PC-3 (cell line): ENCODE results near the gene PKNOX2. TPM values are rescaled to one million over a fixed set of nuclear protein-coding genes. Genes with fewer than 3 reads are reported as not detected.

Experiments used
- ATAC-seq: fragments of 200-7000 bp; cut with Tn5 transposase; 2 replicates; pipeline ENCODE4 v1.9.1; 2020; ENCODE audit warnings: mild to moderate bottlenecking, moderate library complexity
- BruUV-seq: library from RNA; stranded (reverse); fragments of 400-500 nt; replicated peaks from 2 replicates; lab custom pipeline; 2021; lab: Mats Ljungman, UMichigan
- CTCF ChIA-PET: fragments of 300-600 bp; sonication (Branson Sonifier 250); formaldehyde crosslinking; loops from one replicate; lab custom pipeline; 2022; ENCODE audit warnings: antibody characterized with exemption; lab: Charles Lee
- POLR2A ChIA-PET: fragments of 300-600 bp; sonication (Branson Sonifier 250); formaldehyde crosslinking; loops from one replicate; lab custom pipeline; 2022; ENCODE audit warnings: antibody characterized with exemption; ENCODE audit not compliant: unreplicated experiment; lab: Charles Lee
- DNase-seq: peaks from one replicate; pipeline ENCODE4 v3.0.0-alpha.2; 2015
- H2AFZ ChIP-seq: fragments of 300-600 bp; sonication (generic); 2 replicates; pipeline ENCODE4 v1.6.0; 2016; ENCODE audit warnings: antibody characterized with exemption, low read length
- H3F3A ChIP-seq: fragments of 300-600 bp; sonication (generic); one replicate; pipeline ENCODE4 v1.6.0; 2017; ENCODE audit warnings: antibody characterized with exemption, low read length, control low read depth, mild to moderate bottlenecking; ENCODE audit not compliant: unreplicated experiment
- H3K27ac ChIP-seq: fragments of 300-600 bp; sonication (generic); 2 replicates; pipeline ENCODE4 v1.5.1; 2016; ENCODE audit warnings: mild to moderate bottlenecking, low read length
- H3K27me3 ChIP-seq: fragments of 300-600 bp; sonication (generic); 2 replicates; pipeline ENCODE4 v1.6.1; 2016; ENCODE audit warnings: low read length, mixed read lengths
- H3K36me3 ChIP-seq: fragments of 300-600 bp; sonication (generic); 2 replicates; pipeline ENCODE4 v1.6.1; 2016; ENCODE audit warnings: low read depth, mixed run types, low read length, mixed read lengths
- H3K4me1 ChIP-seq: fragments of 300-600 bp; sonication (generic); 2 replicates; pipeline ENCODE4 v1.5.1; 2016; ENCODE audit warnings: low read length; ENCODE audit not compliant: insufficient read depth
- H3K4me2 ChIP-seq: fragments of 300-600 bp; sonication (generic); 2 replicates; pipeline ENCODE4 v1.6.0; 2016; ENCODE audit warnings: low read length
- H3K4me3 ChIP-seq: fragments of 300-600 bp; sonication (generic); 2 replicates; pipeline ENCODE4 v1.5.1; 2016; ENCODE audit warnings: mild to moderate bottlenecking, low read length, mixed read lengths
- H3K79me2 ChIP-seq: fragments of 300-600 bp; sonication (generic); 2 replicates; pipeline ENCODE4 v1.6.1; 2017; ENCODE audit warnings: low read length, mixed read lengths
- H3K9ac ChIP-seq: fragments of 300-600 bp; sonication (generic); 2 replicates; pipeline ENCODE4 v1.6.0; 2016; ENCODE audit warnings: mild to moderate bottlenecking, low read length
- H3K9me2 ChIP-seq: fragments of 300-600 bp; sonication (generic); replicated peaks from 2 replicates; pipeline ENCODE4 v1.6.1; 2016; ENCODE audit warnings: mixed run types, low read length, mixed read lengths
- H3K9me3 ChIP-seq: fragments of 300-600 bp; sonication (generic); 2 replicates; pipeline ENCODE4 v1.6.1; 2016; ENCODE audit warnings: low read length, mixed read lengths
- H4K20me1 ChIP-seq: fragments of 300-600 bp; sonication (generic); 2 replicates; pipeline ENCODE4 v1.6.1; 2016; ENCODE audit warnings: low read length, mixed read lengths
- EZH2 ChIP-seq: fragments of 300-600 bp; sonication (generic); IDR thresholded peaks from one replicate; pipeline ENCODE4 v1.6.1; 2017; ENCODE audit warnings: antibody characterized with exemption, mild to moderate bottlenecking, low read length; ENCODE audit not compliant: unreplicated experiment
- EZH2phosphoT487 ChIP-seq: fragments of 300-600 bp; sonication (generic); IDR thresholded peaks from 2 replicates; pipeline ENCODE4 v1.6.1; 2018; ENCODE audit warnings: mild to moderate bottlenecking, antibody characterized with exemption, low read length, borderline replicate concordance
- intact Hi-C: fragments of 100-400 bp; cut with micrococcal nuclease; formaldehyde crosslinking; loops from 2 replicates; pipeline ENCODE4 v1.9.0; 2023
- total RNA-seq: library from RNA; depleted of rRNA; stranded (reverse); fragments of >200 nt; gene quantifications from 2 replicates; pipeline ENCODE4 v1.2.3, GENCODE V29; 2014
- TF ChIP-seq, protein P1 (sequence below): fragments of 300-600 bp; sonication (generic); conservative IDR thresholded peaks from 2 replicates; pipeline ENCODE4 v1.5.1; 2017; ENCODE audit warnings: antibody characterized with exemption, low read depth, mild to moderate bottlenecking, low read length

The PKNOX2 gene
- total RNA-seq, 1 experiment from 2014 or later = not detected

DNA sequence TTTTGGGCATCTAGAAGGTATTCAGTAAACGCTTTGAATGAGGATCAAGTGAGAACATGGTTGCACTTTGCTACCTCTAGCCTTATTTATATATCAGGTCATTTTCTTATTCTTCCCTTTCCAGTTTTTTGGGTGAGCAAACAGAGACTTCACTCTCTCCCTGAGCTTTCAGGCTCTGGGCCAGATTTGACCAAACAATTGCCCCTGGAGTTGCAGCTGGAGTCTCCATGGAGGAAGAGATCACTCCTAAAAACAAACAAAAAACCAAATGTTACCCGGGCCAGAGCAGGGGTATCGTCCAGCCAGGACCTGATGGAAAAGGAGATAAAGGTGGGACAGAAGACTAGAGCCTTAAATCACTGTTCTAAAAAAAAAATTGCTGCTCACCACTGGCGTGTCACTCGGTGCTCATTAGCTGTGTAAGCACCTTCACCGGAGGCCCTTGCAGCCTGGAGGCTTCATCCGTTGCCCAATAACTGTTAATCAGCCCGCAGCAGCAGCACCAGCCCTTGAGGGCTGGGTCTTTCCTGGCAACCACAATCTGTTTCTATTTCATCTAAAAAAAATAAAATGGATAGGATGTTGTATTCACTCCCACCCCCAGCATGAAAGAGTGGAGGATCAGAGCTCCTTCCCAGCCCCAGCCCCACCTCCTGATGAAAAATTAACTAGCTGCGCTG lies 125.0 kb downstream of the PKNOX2 start:
- no peaks in the 10 kb centered on the region for H3K4me1 ChIP-seq
- ATAC-seq (no peak), DNase-seq (no peak)
- TF ChIP-seq, protein P1, sequence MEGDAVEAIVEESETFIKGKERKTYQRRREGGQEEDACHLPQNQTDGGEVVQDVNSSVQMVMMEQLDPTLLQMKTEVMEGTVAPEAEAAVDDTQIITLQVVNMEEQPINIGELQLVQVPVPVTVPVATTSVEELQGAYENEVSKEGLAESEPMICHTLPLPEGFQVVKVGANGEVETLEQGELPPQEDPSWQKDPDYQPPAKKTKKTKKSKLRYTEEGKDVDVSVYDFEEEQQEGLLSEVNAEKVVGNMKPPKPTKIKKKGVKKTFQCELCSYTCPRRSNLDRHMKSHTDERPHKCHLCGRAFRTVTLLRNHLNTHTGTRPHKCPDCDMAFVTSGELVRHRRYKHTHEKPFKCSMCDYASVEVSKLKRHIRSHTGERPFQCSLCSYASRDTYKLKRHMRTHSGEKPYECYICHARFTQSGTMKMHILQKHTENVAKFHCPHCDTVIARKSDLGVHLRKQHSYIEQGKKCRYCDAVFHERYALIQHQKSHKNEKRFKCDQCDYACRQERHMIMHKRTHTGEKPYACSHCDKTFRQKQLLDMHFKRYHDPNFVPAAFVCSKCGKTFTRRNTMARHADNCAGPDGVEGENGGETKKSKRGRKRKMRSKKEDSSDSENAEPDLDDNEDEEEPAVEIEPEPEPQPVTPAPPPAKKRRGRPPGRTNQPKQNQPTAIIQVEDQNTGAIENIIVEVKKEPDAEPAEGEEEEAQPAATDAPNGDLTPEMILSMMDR = no peak
- TF ChIP-seq EZH2 (no peak), EZH2phosphoT487 (no peak)
- H3K36me3 ChIP-seq = no peaks in the 10 kb centered on the region
- H3K4me3 ChIP-seq = no peak overlapping the region
- H2AFZ ChIP-seq = no peak overlapping the region
- no peaks in the 10 kb centered on the region for H4K20me1 ChIP-seq
- POLR2A ChIA-PET = interaction anchor here (0.6 kb wide), 1 partner anchor 326 kb away, joined by 4 read pairs; no protein-coding TSS in a partner anchor
- no peak overlapping the region for H3K9ac ChIP-seq
- H3K27me3 ChIP-seq = peaks cover 100% of the 10 kb centered on the region
- CTCF ChIA-PET = no interaction called here
- no peaks in the 10 kb centered on the region for H3K9me3 ChIP-seq
- no peaks in the 10 kb centered on the region for H3K9me2 ChIP-seq
- intact Hi-C loops = no loop called here
- no TSS peak for BruUV-seq
- no peaks in the 10 kb centered on the region for H3K79me2 ChIP-seq
- H3F3A ChIP-seq = no peaks in the 10 kb centered on the region
- no peak overlapping the region for H3K4me2 ChIP-seq
- no peak overlapping the region for H3K27ac ChIP-seq

DNA sequence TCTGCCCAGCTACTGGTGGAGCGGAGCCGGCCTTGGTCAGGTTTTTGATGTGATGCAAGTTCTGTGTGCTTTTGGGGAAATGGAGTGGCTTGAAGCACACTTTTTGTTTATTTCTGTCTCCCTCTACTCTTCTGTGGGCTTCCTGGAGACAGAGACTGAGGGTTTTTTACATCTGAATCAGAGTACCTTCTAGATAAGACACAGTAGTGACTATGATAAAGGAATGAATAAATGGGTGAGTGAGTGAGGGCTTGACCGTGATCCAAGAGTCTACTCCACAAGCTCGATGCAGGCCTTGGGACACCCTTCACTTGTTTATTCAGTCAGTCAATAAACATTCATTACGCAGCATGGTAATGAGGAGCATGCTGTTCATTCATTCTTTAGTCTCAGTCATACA lies 125.7 kb downstream of the PKNOX2 start:
- intact Hi-C loops = no loop called here
- BruUV-seq = no TSS peak
- TF ChIP-seq EZH2phosphoT487 (no peak), EZH2 (no peak)
- TF ChIP-seq, protein P1 = no peak
- Histone ChIP-seq H3K79me2 (no peaks in the 10 kb centered on the region), H3K9me2 (no peaks in the 10 kb centered on the region), H3K27me3 (peaks cover 100% of the 10 kb centered on the region), H3K4me2 (no peak overlapping the region), H3K36me3 (no peaks in the 10 kb centered on the region), H3F3A (no peaks in the 10 kb centered on the region), H3K9ac (no peak overlapping the region), H3K4me1 (no peaks in the 10 kb centered on the region), H2AFZ (no peak overlapping the region), H3K9me3 (no peaks in the 10 kb centered on the region), H3K27ac (no peak overlapping the region), H3K4me3 (no peak overlapping the region), H4K20me1 (no peaks in the 10 kb centered on the region)
- DNase-seq (no peak), ATAC-seq (no peak)
- ChIA-PET POLR2A (interaction anchor here (0.6 kb wide), 1 partner anchor 327 kb away, joined by 4 read pairs; no protein-coding TSS in a partner anchor), CTCF (no interaction called here)

DNA sequence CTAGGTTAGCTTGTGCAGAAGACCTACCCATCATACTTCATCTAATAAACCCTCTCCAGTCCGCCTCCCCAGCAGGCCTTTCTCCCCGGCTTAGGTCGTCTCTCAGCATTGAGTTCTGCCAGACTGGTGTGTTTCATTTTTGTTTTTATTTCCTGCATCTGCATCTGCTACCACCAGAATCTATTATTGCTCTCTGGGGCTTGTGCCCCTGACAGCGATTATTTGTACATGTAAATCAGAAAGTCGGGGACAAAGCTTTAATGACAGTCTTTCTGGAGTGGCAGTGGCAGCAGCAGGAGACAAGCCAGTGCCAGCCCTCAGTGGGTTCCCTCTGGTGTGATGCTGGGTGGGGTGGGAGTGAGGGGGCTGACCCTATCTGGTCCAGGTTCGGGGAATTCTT lies 127.5 kb downstream of the PKNOX2 start:
- Histone ChIP-seq H3K27ac (no peak overlapping the region), H4K20me1 (no peaks in the 10 kb centered on the region), H3K9me2 (no peaks in the 10 kb centered on the region), H3K4me2 (no peak overlapping the region), H3F3A (no peaks in the 10 kb centered on the region), H3K27me3 (peaks cover 98% of the 10 kb centered on the region), H3K79me2 (no peaks in the 10 kb centered on the region), H3K4me3 (no peak overlapping the region), H3K4me1 (no peaks in the 10 kb centered on the region), H3K36me3 (no peaks in the 10 kb centered on the region), H3K9me3 (no peaks in the 10 kb centered on the region), H2AFZ (no peak overlapping the region), H3K9ac (no peak overlapping the region)
- CTCF ChIA-PET = no interaction called here
- no peak for ATAC-seq
- DNase-seq = no peak
- POLR2A ChIA-PET = no interaction called here
- TF ChIP-seq EZH2phosphoT487 = no peak
- no peak for TF ChIP-seq EZH2
- TF ChIP-seq, protein P1 = no peak
- intact Hi-C loops = no loop called here
- no TSS peak for BruUV-seq
